Loucy (cell line): ENCODE data around the gene PSEN2.

Experiments
- EZH2phosphoT487 ChIP-seq: fragments of 200-600 bp; IDR thresholded peaks from 2 replicates; pipeline ENCODE4 v1.6.1; 2018; ENCODE audit warnings: antibody characterized with exemption, mild to moderate bottlenecking, moderate library complexity, borderline replicate concordance
- TF ChIP-seq, protein P1 (sequence below): fragments of 200-600 bp; sonication (generic); conservative IDR thresholded peaks from 2 replicates; pipeline ENCODE4 v1.5.1; 2014; ENCODE audit warnings: mild to moderate bottlenecking, antibody characterized with exemption, low read length

DNA sequence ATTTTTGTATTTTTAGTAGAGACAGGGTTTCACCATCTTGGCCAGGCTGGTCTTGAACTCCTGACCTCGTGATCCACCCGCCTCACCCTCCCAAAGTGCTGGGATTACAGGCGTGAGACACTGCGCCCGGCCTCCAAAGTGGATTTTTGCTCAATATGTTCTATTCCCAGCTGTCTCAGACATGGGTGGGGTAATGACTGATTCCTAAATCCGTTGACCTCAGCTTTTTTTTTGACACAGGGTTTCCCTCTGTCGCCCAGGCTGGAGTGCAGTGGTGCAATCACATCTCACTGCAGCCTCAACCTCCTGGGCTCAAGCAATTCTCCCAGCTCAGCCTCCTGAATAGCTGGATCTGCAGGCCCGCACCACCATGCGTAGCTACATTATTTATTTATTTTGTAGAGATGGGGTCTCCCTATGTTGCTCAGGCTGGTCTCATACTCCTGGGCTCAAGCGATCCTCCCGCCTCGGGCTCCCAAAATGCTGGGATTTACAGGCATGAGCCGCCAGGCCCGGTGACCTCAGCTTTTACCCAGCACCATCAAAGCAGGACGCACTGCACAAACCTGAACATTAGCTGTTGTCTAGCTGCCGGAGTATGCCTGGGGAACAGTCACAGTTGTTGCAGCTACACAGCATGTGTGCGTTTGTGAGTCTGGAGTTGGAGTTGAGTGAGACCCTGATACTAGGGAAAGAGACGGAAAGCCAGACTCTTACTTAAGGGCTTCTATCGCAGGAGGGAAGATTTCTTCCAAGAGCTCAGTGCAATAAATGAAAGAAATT lies 43.7 kb upstream of the PSEN2 start:
- TF ChIP-seq, protein P1, sequence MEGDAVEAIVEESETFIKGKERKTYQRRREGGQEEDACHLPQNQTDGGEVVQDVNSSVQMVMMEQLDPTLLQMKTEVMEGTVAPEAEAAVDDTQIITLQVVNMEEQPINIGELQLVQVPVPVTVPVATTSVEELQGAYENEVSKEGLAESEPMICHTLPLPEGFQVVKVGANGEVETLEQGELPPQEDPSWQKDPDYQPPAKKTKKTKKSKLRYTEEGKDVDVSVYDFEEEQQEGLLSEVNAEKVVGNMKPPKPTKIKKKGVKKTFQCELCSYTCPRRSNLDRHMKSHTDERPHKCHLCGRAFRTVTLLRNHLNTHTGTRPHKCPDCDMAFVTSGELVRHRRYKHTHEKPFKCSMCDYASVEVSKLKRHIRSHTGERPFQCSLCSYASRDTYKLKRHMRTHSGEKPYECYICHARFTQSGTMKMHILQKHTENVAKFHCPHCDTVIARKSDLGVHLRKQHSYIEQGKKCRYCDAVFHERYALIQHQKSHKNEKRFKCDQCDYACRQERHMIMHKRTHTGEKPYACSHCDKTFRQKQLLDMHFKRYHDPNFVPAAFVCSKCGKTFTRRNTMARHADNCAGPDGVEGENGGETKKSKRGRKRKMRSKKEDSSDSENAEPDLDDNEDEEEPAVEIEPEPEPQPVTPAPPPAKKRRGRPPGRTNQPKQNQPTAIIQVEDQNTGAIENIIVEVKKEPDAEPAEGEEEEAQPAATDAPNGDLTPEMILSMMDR: no peak
- no peak for TF ChIP-seq EZH2phosphoT487
